Suprapubic skin (tissue), 4 donors: Measurements from ENCODE around the gene BEX4. TPM values are rescaled to one million over a fixed set of nuclear protein-coding genes. Genes with fewer than 3 reads are reported as not detected.
A peak's percentile ranks its signal among the peaks of the same experiment; 100 is the strongest.

Source experiments
- DNase-seq, 2 donors: peaks; one replicate each; pipeline ENCODE4 v3.0.0-alpha.2; 2019; ENCODE audit warnings: low spot score in 2 of 2
- H3K27ac ChIP-seq: fragments of 200-600 bp; sonication (generic); one replicate; pipeline ENCODE4 v1.5.1; 2019
- H3K27me3 ChIP-seq: fragments of 200-600 bp; sonication (generic); one replicate; pipeline ENCODE4 v1.5.1; 2019
- H3K36me3 ChIP-seq: fragments of 200-600 bp; sonication (generic); one replicate; pipeline ENCODE4 v1.5.1; 2019
- H3K4me1 ChIP-seq: fragments of 200-600 bp; sonication (generic); one replicate; pipeline ENCODE4 v1.5.1; 2019
- H3K4me3 ChIP-seq: fragments of 200-600 bp; sonication (generic); one replicate; pipeline ENCODE4 v1.5.1; 2019; ENCODE audit warnings: mild to moderate bottlenecking
- H3K9me3 ChIP-seq: fragments of 200-600 bp; sonication (generic); one replicate; pipeline ENCODE4 v1.5.1; 2019
- EP300 ChIP-seq: sonication (generic); formaldehyde crosslinking; IDR thresholded peaks from one replicate; pipeline ENCODE4 v1.6.1; 2017; ENCODE audit warnings: antibody characterized with exemption
- POLR2A ChIP-seq, 2 donors: fragments of 450-650 bp; IDR thresholded peaks; one replicate each; pipeline ENCODE4 v1.6.1; 2017; ENCODE audit warnings: antibody characterized with exemption in 2 of 2, mild to moderate bottlenecking in 2 of 2, moderate library complexity in 2 of 2
- POLR2AphosphoS5 ChIP-seq, 3 donors: sonication (generic); formaldehyde crosslinking; IDR thresholded peaks; one replicate each; pipeline ENCODE4 v1.6.1; 2017; ENCODE audit warnings: antibody characterized with exemption in 3 of 3
- WGBS: methylation state at CpG from one replicate; pipeline ENCODE4 v1.1.5; 2018; 5-methylcytosine and 5-hydroxymethylcytosine counted together
- total RNA-seq, 4 donors: library from RNA; depleted of rRNA; stranded (reverse); fragments of >200 nt; gene quantifications; one replicate each; pipeline ENCODE4 v1.1.0, GENCODE V29; 2016
- TF ChIP-seq, protein P1 (sequence below), 2 donors: fragments of 200-600 bp in 1 of 2; fragments of 450-650 bp in 1 of 2; sonication (generic) in 1 of 2; IDR thresholded peaks; one replicate each; pipeline ENCODE4 v1.5.1; 2016 to 2019; ENCODE audit warnings: antibody characterized with exemption in 2 of 2, mild to moderate bottlenecking in 1 of 2, moderate library complexity in 1 of 2

The BEX4 gene
- total RNA-seq, 4 donors from 2014 or later: 10.7 to 25.3 (median 18.8) TPM

GRCh38 chrX:103248553-103248952 is 33.6 kb downstream of the BEX4 start:
- DNase-seq: no peak
- Histone ChIP-seq H3K27me3 (no peaks in the 10 kb centered on the region), H3K36me3 (no peaks in the 10 kb centered on the region), H3K4me1 (peaks cover 7% of the 10 kb centered on the region), H3K4me3 (no peak overlapping the region), H3K27ac (no peak overlapping the region), H3K9me3 (no peaks in the 10 kb centered on the region)
- TF ChIP-seq, protein P1, sequence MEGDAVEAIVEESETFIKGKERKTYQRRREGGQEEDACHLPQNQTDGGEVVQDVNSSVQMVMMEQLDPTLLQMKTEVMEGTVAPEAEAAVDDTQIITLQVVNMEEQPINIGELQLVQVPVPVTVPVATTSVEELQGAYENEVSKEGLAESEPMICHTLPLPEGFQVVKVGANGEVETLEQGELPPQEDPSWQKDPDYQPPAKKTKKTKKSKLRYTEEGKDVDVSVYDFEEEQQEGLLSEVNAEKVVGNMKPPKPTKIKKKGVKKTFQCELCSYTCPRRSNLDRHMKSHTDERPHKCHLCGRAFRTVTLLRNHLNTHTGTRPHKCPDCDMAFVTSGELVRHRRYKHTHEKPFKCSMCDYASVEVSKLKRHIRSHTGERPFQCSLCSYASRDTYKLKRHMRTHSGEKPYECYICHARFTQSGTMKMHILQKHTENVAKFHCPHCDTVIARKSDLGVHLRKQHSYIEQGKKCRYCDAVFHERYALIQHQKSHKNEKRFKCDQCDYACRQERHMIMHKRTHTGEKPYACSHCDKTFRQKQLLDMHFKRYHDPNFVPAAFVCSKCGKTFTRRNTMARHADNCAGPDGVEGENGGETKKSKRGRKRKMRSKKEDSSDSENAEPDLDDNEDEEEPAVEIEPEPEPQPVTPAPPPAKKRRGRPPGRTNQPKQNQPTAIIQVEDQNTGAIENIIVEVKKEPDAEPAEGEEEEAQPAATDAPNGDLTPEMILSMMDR (IDR thresholded peaks at IDR 0.05): peak in 1 of 2 donors; percentile 21
- no peak for TF ChIP-seq POLR2AphosphoS5 (IDR thresholded peaks at IDR 0.05)

DNA sequence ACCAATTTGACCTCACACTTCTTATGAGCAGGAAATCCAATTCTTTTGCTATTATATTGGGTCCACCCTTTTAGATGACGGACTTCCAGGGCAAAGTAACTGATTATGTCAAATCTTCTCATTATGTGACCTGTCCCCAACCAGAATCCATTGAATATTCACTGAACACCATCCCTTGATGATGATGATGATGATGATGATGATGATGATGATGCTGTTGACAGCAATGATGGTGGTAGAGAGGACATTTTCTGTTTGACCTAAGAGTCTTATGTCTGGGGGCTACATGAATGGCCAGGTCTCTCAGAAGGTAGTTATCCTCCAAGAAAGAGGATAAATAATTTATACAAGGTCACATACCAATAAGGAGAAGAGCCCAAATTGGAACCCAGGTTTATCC is 34.9 kb downstream of the BEX4 start:
- Histone ChIP-seq H3K27me3 (no peaks in the 10 kb centered on the region), H3K9me3 (no peaks in the 10 kb centered on the region), H3K27ac (no peak overlapping the region), H3K36me3 (no peaks in the 10 kb centered on the region), H3K4me3 (no peak overlapping the region), H3K4me1 (peaks cover 12% of the 10 kb centered on the region)
- TF ChIP-seq EP300 (no peak), POLR2AphosphoS5 (IDR thresholded peaks at IDR 0.05) (no peak), POLR2A (IDR thresholded peaks at IDR 0.05) (no peak)
- TF ChIP-seq, protein P1 (IDR thresholded peaks at IDR 0.05): no peak
- 55% methylated on average over 1 of the region's 1 CpG for whole genome bisulfite sequencing
- no peak for DNase-seq

DNA sequence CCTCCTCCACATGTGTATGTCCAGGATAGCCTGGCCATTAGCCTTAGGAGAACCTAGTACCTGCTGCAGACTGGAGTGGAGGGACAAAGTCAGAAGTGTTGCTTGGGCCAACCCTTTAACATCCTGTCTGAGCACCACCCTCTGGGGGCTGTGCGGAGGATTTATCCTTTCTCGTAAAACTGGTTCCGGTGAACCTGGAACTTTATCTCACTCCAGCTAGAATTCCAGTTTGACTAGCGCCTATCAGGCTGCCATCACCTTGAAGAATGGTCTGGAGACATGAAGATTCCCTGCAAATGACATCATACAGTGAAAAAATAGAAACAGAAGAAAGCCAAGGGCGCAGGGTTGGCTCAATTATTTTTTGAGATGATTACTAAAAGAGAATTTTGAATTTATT is 36.1 kb downstream of the BEX4 start:
- Histone ChIP-seq H3K9me3 (no peaks in the 10 kb centered on the region), H3K27ac (no peak overlapping the region), H3K4me1 (peaks cover 12% of the 10 kb centered on the region), H3K36me3 (no peaks in the 10 kb centered on the region), H3K4me3 (no peak overlapping the region), H3K27me3 (no peaks in the 10 kb centered on the region)
- 54% methylated on average over 5 of the region's 5 CpGs for whole genome bisulfite sequencing
- DNase-seq: no peak
- TF ChIP-seq, protein P1 (IDR thresholded peaks at IDR 0.05): no peak
- no peak for TF ChIP-seq EP300
- no peak for TF ChIP-seq POLR2A (IDR thresholded peaks at IDR 0.05)
- TF ChIP-seq POLR2AphosphoS5 (IDR thresholded peaks at IDR 0.05): no peak

GRCh38 chrX:103253608-103254007 is 38.7 kb downstream of the BEX4 start:
- no peaks in the 10 kb centered on the region for H3K27me3 ChIP-seq
- 41% methylated on average over 8 of the region's 8 CpGs for WGBS
- DNase-seq: no peak
- TF ChIP-seq POLR2AphosphoS5 (IDR thresholded peaks at IDR 0.05) (no peak), EP300 (no peak), POLR2A (IDR thresholded peaks at IDR 0.05) (no peak)
- TF ChIP-seq, protein P1 (IDR thresholded peaks at IDR 0.05): no peak
- no peaks in the 10 kb centered on the region for H3K9me3 ChIP-seq
- H3K4me1 ChIP-seq: peaks cover 12% of the 10 kb centered on the region
- H3K4me3 ChIP-seq: peak overlapping the region; percentile 60
- H3K36me3 ChIP-seq: no peaks in the 10 kb centered on the region
- peak overlapping the region; percentile 80 for H3K27ac ChIP-seq

DNA sequence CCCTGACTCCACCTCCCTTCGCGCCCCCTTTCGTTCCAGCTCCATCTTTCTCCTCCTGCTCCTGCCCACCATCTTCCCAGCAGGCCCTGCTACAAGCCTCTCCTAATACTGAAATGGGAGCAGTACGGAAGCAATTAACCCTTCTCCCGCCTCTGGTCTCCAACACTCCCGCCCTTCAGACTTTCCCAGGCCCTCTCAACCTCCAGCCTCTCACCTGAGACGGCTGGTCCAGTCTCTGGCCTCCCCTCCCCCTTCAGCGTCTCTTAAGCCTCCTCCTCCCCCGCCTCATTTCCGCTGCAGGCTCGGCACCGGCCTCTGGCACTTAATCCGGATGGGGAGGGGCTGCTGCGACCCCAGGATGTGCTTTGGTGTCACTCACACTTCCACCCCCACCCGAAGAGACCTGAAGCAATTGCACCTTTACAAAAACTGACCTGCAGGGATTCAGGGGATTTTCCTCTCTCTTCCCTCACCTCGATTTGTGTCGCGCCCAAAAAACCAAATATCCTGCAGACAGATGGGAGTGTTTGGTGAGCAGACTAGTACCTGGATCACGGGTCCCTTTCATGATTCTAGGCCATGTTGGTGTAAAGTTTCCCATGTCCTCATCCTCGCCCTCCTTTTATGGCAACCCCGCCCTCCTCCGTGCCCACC is 39.4 kb downstream of the BEX4 start:
- H3K36me3 ChIP-seq: no peaks in the 10 kb centered on the region
- peak overlapping the region; percentile 60 for H3K4me3 ChIP-seq
- H3K27ac ChIP-seq: peak overlapping the region; percentile 80
- 21% methylated on average over 22 of the region's 22 CpGs for WGBS
- DNase-seq: no peak
- TF ChIP-seq POLR2A (IDR thresholded peaks at IDR 0.05) (no peak), POLR2AphosphoS5 (IDR thresholded peaks at IDR 0.05) (no peak), EP300 (no peak)
- TF ChIP-seq, protein P1 (IDR thresholded peaks at IDR 0.05): no peak
- peaks cover 12% of the 10 kb centered on the region for H3K4me1 ChIP-seq
- H3K27me3 ChIP-seq: no peaks in the 10 kb centered on the region
- H3K9me3 ChIP-seq: no peaks in the 10 kb centered on the region
